NCI-H2171 treated with DMSO at 0.1 percent for 48 hours (cell line): Measurements from ENCODE around the gene CBL.

ENCODE experiments used
- DNase-seq: peaks from one replicate; lab custom pipeline; 2025; lab: John Stamatoyannopoulos, UW

Gene CBL

DNA sequence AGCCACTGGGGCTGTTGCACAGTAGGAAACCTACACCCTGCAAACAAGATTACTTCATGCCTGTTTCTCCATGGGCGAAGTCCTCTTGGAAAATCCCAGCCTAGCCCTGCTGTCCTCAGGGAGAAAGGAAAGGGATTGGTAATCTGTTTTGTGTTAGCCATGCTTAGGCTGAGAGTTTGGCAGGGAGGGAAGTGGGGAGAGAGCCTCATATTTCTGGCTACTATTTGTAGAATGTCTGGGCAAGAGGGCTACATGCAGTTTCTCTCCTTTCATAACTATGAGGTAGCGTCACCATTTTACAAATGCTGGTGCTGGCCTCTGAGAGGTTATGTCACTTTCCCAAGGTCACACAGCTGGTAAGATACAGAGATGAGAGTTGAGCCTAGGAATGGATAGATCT is 141.1 kb downstream of the CBL start:
- DNase-seq = no peak

GRCh38 chr11:119347940-119348605 is 141.9 kb downstream of the CBL start:
- peak; percentile 15 for DNase-seq

- DNase-seq = no peak
These were observed 144.2 kb downstream of the CBL start for GRCh38 chr11:119350302-119350701.

DNA sequence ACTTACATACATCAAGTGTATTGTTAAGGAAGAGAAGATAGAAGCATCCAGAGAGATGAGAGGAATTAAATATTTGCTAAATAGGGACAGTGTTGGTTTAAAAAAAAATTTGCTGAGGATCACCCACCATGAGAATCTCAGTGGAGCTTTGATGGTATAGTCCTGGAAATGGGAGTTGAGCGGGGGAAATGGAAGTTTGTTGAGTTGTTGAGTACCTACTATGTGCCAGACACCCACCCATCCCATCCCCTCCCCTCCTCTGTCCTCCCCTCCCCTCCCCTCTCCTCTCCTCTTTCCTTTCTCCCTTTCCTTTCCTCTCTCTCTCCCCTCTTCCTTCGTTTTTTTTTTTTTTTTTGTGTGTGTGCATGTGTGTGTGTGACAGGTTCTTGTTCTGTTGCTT is 145.1 kb downstream of the CBL start:
- DNase-seq = no peak

- DNase-seq = peak; percentile 92
These were observed 146.7 kb downstream of the CBL start for GRCh38 chr11:119352857-119353260.

GRCh38 chr11:119355091-119355843 is 149.1 kb downstream of the CBL start:
- no peak for DNase-seq

GRCh38 chr11:119356349-119357031 is 150.4 kb downstream of the CBL start:
- DNase-seq = peak; percentile 66

GRCh38 chr11:119357074-119357473 is 150.9 kb downstream of the CBL start:
- DNase-seq = no peak
